GM21515 (cell line): Measurements from ENCODE around the gene SPINK5.

Experiments
- ATAC-seq: cut with Tn5 transposase; IDR thresholded peaks from one replicate; pipeline ENCODE4 v1.9.1; 2021; ENCODE audit not compliant: unreplicated experiment

The SPINK5 gene

DNA sequence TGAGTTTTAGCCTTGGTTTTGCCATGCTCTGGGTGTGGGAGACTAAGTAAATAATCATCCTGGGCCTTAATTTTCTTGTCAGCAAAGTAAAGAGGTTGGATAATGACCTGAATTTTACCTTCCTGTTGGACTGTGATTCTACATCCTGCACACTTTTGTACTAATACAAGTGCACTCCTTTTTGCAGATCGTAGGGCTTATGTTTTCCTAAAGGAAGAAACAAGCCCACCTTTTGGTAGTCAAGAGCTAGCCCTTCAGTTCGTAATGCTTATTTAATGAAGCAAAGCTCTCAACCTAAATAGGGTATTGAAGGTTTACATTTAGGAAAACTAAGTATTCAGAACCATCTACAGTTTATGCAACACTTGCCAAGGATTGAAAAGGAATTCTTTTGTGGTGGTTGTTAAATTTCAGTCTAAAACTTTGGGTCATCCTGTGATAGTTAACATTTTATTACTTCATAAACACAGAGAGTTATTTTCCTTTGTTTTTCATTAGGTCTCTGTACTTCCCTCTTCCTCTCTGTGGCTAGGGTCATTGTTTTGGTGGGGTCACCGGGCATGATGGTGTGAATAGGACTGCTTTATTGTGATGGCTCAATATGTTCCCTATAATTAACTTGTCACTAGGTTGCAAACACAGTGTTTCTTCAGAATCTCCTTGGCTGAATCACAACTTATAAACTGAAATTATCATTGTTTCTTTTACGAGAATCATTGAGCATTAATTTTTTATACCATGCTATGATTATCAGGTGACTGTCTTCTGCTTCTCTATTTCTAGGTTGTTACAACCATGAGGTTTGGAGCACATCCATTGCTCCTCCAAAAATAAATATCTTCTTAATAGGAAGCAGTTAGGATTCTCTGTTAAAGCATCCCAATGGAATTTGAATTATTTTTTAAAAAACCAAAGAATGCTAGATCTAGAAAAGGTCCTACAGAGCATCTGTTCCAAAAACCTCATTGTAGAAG, 28.5 kb downstream of the SPINK5 start:
- no peak for ATAC-seq

DNA sequence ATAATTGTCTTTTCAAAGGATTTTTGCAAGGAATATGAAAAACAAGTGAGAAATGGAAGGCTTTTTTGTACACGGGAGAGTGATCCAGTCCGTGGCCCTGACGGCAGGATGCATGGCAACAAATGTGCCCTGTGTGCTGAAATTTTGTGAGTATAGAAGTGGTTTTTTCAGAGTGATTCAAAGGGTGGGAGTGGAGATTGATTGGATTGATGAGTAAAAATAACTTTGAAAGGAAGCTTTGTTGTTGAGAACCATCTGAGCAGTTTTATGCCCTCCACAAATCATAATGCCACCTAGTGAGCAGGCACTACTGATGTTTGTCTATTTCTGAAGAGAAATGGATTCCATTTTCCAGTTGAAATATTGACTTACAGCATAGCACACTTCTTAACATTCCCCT, 30.6 kb downstream of the SPINK5 start:
- ATAC-seq = no peak

DNA sequence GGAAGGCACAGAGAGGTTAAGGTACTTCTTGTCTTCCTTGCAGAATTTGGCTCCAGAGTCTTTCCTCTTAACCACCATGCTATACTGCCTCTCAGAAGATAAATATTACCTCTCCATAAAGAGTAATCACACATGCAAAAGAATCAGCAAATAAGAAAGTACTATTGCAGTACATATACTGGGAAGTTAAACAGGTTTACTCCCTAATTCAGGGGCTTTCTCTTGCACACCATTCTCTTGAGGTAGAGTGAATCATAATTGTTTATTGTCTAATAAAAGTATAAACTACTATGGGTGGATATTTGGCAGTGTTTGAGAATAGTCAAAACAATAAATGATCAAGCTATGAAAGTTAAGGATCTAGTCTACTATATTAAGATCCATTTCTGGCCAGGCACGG, 40.4 kb downstream of the SPINK5 start:
- no peak for ATAC-seq

DNA sequence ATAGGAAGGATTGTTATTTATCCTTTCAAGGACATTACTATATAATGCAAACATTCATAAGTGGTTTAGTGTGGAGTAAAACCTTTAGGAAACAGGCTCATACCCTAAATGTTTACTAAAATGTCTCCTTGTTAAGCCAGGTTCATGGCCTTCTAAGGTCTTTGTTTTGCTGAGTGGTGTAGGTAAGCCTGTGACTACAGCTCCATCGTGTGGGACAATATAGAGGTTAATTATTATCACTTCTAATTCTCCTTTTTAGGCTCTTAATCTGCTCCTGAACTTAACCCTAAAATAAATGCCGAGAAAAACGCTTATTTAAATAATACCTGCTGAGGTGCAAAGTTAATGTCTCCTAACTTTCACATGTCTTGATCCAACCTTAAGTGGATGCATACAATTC, 43.8 kb downstream of the SPINK5 start:
- ATAC-seq = no peak

DNA sequence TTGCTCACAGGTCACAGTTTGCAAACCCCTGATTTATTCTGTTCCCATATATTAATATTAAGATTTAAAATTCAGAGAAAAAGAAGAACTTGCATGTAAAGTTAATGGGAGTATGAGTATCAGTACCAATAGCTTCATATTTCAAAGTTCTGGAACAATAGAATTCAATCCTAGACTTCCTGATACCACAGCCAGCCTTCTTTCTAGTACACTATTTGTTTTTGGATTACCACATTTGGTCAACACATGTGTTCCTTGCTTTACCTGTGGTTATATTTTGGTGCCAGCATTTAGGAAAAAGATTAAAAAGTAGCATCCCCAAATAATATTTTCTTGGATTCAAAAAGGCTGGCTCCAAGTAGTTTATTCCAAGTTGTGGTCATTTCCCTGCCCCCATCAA, 49.5 kb downstream of the SPINK5 start:
- ATAC-seq = no peak

DNA sequence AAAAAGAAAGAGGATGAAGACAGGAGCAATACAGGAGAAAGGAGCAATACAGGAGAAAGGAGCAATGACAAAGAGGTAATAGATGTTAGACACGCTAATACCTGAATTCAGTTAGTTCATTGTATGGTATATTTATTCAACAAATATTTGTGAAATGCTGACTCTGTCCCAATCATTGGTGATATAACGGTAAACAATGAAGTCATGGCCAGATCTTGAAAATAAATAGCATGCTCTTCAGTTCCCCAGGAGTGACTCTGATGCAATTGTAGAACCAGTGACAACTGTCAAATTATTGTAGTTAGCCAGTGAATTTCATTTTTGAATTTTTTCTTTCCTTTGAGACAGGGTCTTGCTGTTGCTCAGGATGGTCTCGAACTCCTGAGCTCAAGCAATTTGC, 56.5 kb downstream of the SPINK5 start:
- ATAC-seq = no peak

DNA sequence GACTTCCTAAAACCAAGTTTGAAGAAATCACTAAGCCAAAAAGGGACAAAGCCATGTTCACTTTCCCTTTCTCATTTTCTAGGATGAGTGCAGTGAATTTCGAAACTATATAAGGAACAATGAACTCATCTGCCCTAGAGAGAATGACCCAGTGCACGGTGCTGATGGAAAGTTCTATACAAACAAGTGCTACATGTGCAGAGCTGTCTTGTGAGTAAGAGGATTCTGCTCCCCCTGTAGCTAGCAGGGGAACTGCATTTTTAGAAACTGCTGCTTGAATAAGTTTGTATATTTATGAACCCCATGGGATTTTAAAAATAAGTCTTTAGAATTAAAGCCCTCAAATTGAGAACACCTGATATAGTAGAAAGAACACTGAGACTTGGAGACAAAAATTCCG, 61.9 kb downstream of the SPINK5 start:
- no peak for ATAC-seq

DNA sequence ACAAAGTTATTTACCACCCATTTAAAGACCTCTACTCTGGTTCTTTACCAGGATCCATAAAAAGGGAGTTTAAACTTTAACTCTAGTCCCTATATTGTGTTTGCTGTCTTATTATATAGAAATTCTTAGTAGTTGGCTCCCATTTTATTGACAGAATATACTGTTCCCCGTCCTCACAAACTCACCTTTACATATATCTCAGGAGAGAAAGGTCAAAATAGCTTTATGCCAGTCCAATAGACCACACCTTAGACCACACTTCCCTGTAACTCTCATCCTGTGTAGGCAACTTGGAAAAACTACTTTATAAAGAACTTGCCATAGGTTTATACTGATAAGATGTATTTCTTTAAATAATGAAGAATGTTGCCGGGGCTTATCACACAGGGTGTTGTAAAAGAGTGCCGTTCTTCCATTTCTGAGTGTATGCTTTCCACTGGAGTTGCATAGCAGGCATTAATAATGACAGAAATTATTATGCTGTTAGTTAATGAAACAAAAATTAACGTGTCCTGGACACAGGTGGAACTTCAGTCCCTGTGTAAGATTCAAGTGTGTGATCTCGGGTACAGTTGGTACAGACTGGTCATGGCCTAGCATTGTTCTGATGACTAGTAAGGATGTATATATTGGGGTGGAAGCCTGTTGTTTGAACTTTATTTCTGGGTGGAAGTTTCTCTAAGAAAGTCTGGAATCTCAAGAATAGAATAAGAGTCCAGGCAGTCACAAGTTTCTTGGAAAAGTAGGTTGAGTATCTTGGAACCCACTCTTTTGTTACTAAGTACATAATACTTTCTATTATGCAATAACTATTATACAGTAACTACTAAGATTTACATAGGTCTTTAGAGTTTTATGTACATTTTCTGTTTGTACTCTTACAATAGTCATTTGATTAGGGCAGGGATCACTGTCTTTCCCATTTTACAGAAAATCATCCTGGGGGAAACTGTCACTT, 71.6 kb downstream of the SPINK5 start:
- no peak for ATAC-seq

DNA sequence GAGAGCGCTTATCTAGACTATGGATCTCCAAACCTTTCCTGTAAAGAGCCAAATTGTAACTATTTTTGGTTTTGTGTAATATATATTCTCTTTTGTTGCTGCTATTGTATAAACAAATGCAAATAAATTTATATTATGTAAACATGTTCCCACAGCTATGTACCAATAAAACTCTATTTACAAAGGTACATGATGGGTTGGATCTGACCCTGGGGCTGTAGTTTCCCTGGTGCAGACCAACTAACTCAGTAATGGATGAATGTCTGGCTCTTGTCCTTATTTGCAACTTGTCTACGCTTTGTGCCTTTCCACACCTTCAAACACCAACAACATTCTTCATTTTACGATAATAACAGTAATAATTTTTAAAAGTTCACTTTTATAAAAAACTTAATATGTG, 77.1 kb downstream of the SPINK5 start:
- ATAC-seq = no peak

DNA sequence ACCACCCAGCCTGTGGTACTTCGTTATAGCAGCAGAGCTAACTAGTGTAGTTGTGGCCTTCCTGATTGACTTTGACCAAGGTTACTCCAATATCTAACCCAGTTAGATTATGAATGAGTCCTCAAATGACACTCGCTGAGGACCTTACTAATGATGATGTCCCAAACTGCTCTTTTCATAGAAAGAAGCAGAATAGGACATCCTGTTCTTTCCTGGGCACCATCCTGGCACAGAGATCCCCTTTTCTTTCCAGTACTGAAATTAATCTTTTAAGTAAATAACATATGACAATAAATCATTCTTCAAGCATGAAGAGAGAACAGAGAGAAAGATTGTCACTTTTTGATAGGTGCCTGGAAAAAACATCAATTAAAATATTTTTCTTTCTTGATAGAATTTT, 77.9 kb downstream of the SPINK5 start:
- no peak for ATAC-seq

DNA sequence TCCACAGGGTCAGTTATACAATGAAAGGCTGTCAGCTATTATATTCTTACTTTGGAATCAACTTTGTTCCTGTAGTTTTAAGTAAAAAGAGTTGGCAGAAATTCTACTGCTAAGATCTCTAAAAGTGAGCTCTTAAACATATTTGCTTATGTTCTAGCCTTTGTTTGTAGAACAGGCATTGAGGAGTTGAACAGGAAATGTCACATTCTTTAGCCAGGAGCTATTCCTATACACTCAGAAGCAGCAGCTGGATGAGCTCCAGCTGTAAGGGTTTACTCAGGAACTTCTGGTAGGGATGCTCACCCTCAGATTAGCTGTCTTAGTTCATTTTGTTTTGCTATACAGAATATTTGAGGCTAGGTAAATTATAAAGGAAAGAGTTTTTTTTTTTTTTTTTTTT, 82.1 kb downstream of the SPINK5 start:
- ATAC-seq = no peak

DNA sequence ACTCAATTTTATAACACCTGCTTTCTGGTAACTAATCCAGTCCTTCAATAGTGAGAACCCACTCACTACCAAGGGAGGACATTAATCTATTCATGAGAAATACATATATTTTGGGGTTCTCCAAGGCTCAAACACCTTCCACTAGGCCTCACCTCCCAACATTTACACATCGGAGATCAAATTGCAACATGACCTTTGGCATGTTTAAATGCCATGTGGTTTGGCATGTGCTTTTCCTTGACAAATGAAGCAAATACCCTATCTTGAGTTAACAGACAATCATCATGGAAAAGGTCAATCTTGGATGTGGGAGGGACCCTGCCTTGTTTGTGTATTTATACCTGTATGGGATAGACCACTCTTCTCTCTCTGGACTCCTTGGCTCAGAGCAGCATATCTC, 82.7 kb downstream of the SPINK5 start:
- no peak for ATAC-seq

DNA sequence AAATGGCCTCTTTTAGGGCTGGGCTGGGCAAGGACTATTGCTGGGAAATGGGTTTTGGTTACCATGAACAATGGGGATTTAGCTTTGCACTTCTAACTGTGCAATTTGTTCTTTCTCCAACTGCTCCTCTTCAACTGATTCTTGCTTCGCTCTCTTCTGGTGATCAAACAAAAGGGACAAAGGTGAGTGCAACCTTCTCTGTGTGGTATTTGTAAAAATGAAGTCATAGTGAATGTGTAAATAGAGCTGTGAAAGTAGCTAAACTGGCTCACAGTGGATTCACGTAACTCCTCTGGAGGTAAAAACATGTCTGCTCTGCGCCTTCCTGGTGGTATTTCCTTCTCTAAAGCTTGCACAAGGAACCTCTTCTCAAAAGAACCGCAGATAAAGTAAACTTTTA, 83.6 kb downstream of the SPINK5 start:
- ATAC-seq = no peak

DNA sequence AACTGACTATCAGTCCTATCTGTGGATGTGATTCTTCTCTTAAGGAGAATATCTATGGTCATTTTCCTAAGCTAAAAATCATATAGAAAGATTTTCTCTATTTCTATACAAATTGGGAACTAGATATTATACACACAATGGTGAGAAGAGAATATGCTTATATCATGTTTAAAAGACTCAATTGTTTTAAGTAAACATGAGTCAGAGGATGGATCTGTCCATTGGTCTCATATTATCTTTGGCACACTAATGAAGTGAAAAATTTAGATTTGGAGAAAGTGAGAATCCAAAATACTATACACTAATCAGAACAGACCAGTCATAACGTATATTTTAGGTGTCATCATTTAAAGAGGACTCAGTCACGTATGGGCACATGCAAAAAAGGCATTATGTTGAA, 88.1 kb downstream of the SPINK5 start:
- ATAC-seq = no peak

DNA sequence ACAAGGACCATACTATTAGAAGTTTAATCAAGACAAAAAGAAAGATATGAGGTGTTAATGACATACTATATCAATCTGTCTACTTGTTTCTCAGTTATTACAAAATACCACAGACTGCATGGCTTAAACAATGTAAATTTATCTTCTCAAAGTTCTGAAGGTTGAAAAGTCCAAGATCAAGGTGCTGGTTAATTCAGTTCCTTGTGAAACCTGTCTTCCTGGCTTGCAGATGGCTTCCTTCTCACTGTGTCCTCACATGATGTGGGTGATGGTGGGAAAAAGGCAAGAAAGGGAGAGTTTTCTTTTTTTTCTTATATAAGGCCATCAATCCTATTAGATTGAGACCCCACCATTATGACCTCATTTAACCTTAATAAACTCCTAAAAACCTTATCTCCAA, 89.0 kb downstream of the SPINK5 start:
- ATAC-seq = no peak

DNA sequence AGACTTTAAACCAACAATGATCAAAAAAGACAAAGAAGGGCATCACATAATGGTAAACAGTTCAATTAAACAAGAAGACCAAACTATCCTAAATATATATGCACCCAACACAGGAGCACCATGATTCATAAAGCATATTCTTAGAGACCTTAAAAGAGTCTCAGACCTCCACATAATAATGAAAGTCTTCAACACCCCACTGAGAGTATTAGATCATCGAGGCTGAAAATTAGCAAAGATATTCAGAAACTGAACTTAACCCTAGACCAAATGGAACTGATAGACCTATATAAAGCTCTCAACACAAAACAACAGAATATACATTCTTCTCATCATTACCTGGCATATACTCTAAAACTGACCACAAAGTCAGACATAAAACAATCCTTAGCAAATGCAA, 92.8 kb downstream of the SPINK5 start:
- no peak for ATAC-seq

DNA sequence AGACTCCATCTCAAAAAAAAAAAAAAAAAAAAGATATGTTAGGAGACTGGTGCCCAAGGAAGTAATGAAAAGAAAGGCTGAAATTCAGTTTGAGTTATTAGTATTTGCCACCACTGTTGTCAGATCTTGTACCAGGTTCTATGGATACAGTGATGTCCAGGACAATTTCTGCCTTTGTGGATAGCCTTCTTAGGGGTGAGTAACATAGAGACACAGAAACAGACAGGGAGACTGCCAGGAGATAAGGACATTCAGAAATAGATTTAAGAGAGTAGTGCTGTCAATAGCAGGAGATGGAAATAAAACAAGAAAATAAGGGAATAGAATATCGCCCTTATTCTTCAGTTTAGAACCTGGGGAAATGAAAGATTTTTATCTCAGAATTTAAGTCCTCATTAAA, 98.3 kb downstream of the SPINK5 start:
- ATAC-seq = no peak

DNA sequence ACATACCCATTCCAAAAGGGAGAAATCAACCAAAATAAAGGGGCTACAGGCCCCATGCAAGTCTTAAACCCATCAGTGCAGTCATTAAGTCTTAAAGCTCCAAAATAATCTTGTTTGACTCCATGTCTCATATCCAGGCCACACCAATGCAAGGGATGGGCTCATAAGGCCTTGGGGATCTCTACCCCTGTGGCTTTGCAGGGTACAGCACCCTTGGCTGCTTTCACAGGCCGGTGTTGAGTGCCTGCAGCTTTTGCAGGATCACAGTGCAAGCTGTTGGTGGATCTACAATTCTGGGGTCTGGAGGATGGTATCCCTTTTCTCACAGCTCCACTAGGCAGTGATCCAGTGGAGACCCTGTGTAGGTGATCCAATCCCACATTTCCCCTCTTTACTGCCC, 99.6 kb downstream of the SPINK5 start:
- ATAC-seq = no peak

DNA sequence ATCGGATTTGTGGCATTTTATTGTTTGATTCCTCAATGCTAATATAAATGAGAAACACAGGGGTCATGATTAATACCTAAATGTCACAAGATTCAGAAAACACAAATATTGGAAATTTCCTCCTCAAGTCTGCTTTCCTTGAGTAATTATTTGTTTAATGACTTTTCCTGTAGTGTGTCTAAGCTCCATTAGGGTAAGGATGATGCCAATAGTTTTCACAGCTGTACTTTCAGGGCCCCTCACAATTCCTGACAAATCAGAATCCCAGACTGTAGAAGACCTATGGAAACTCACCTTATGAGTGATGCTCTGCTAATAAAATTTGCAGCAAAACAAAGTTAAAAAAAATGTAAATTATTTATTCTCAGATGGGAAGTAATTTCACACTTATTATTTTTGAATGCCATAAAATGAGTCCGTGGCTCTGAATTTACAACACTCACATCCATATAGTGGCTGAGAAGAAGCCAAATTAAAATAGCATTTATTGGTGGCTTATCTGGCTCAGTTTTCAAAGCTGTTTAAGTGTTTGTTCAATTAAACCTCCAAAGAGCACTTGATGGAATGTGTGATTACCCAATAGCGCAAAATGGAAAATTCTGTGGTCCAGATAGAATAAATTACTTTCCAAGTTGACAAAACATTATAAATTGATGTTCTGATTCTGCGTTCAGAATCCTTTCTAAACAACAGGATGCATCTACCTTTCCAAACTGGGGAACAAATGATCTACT, 102.9 kb downstream of the SPINK5 start:
- no peak for ATAC-seq

DNA sequence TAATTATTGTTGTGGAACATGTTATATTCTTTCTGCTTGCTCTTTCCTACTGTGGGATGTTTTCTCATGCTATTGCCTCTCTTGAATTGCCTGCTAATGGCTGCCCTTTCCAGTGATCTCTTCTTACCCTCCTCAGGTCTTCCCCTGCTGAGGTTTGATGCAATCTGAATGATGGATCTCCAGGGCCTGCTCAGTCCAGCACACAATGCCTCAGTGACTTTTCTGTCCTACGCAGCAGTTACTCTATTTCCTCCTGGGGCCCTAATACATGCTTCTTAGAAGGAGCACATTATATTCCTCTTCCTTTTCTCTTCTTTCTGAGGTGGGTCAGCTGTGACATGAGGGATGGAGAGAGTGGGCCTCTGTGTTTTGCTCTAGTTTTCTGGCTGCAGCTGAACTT, 104.5 kb downstream of the SPINK5 start, which contains the start of gene SPINK14:
Gene SPINK14, plus strand, starts transcription at position 301 of the 400 bp plus-strand sequence. CDS start 1,187 bp downstream, outside the sequence.
- no peak for ATAC-seq

DNA sequence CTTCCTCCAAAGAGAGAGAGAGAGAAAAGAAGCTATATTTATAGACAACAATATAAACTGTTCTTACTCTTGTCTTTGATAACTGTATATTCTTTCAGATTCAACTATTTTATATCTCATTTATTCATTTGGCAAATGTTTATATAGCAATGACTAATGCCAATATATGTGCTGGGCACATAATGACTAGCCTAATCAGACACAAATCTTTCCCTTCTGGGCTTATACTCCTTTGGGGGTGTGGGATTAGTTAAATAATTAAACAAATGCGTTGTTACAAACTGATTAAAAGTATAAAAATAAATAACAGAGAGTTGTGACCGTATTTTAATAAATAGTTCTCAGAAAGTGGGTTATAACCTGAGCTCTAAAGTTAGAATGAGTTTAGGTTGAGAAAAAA, 108.6 kb downstream of the SPINK5 start:
- no peak for ATAC-seq
